ENCODE measurements around the gene ILKAP. TPM values are rescaled to one million over a fixed set of nuclear protein-coding genes. Genes with fewer than 3 reads are reported as not detected.

The ILKAP gene
- polyA plus RNA-seq, 1 of the 3 experiments (the other 2 are of a cell fraction), result 49.2 TPM

DNA sequence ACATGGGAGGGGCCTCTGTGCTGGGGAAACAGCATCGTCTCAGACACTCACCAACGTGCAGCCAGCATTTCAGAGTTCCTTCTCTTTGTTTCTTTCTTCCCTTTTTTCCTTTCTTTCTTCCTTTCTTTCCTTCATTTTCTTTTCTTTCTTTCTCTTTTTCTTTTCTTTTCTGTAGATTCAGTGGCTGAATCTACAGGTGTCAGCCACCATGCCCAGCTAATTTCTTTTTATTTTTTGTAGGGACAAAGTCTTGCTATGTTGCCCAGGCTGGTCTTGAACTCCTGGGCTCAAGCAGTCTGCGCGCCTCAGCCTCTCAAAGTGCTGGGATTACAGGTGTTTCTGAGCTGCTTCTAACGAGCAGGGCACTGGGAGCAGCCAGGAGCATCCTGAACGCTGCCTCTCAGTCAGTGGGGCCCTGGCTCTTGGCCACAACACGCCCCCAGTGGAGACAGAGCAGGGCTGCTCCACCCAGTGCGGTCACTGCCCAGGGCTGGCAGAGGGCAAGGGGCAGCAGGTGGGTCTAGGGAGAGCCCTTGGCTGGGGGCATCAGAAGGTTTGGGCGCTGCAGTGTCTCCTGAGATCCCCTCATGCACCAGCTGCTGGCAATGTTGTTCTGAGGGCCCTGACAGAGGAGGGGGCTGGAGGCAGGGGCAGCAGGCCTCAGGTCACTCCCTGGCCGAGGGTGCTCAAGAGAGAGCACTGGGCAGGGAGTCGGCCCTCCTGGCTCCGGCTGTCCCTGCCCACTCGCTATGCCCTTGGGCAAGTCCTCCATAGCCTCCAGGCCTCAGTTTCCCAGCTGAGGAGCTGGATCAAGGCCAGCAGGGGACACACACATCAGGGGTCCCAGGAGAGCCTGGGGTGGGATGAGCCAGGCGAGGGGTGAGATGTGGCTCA lies 69.7 kb downstream of the ILKAP start:
- no peaks in the 10 kb centered on the region; a peak in 1 of 4 replicates for H3K4me1 ChIP-seq (ENCODE audit: control insufficient read depth in 1 of 2, insufficient read depth in 2 of 2, low read depth in 1 of 2, low read length in 1 of 2)
- no peak overlapping the region for H3K27ac ChIP-seq (ENCODE audit: low read depth in 2 of 2, low read length in 1 of 2)
- no peaks in the 10 kb centered on the region for H3K9me3 ChIP-seq
- no peaks in the 10 kb centered on the region for H3K36me3 ChIP-seq (replicated peaks in 1 of 2; ENCODE audit: control insufficient read depth in 1 of 2, insufficient read depth in 2 of 2, low read length in 1 of 2)
- no peak overlapping the region for H3K4me2 ChIP-seq
- ChIA-PET CTCF (interaction anchor here (0.6 to 2.1 kb wide), 4 partner anchors 10 to 204 kb away, joined by 3 to 4 read pairs (median 4); no protein-coding TSS in a partner anchor), POLR2A (no interaction called here)
- no peak for TF ChIP-seq GATA2 (CRISPR knock-in tag; IDR thresholded peaks at IDR 0.05)
- TF ChIP-seq IRF3 (IDR thresholded peaks at IDR 0.05; ENCODE audit: low read depth, low read length), result no peak
- no peaks in the 10 kb centered on the region for H3K27me3 ChIP-seq (ENCODE audit: insufficient read depth)
- 61% methylated on average over 10 of the region's 14 CpGs for WGBS (ENCODE audit: low lambda C conversion rate)
- H3K79me2 ChIP-seq (ENCODE audit: insufficient read depth), result no peaks in the 10 kb centered on the region
- H3K4me3 ChIP-seq (ENCODE audit: low read depth in 2 of 2, low read length in 1 of 2), result no peak overlapping the region
- H4K20me1 ChIP-seq (ENCODE audit: insufficient read depth), result no peaks in the 10 kb centered on the region
- no peaks in the 10 kb centered on the region for H3F3A ChIP-seq (replicated peaks; ENCODE audit: insufficient read depth)
- H3K9me2 ChIP-seq, result no peaks in the 10 kb centered on the region
- no peak overlapping the region for H3K9ac ChIP-seq
- no peak overlapping the region for H2AFZ ChIP-seq (ENCODE audit: low read depth)
- peak; percentile 76 for DNase-seq

DNA sequence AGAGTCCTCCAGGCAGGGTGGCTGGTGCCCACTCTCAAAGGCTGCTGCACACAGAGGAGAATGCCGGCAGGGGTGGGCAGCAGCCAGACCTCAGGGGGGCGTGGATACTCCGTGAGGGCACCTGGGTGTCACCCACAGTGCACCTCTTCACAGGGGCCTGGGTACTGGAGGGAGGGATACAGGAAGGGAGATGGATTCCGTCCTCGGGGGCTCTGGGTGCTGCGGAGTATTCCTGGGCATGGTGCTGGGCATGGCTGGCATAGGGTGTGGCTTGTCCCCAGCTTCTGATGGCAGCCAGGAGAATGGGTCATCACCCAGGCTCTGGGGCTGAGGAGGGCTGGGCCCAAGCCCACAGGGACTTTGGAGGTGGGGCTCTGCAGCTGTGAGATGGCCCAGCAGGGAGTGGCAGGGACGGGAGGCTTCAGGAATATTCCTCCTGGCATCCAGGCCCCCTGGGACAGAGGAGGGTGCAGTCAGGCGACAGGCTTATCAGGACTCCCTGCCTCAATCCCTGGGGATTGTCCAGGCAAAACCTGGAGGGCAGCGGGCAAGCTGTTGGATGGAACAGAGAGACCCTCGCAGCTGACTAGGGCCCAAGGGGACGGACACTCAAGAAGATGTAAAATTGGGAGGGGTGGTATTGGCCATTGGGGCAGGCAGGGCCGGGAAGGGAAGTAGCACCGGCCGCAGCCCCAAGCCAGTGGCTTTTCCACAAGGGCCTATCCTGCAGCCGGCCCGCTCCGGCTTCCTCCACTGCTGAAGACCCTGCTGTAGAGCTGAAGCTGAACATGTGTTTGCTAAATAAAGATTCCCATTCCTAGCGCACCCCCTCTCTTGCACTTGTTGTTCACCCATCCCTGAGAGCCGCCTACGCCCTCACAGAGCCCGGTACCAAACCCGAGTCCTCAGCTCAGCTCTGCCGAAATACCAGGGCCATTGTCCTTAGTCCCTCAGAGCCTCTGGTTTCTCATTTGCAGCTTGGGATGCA lies 70.7 kb downstream of the ILKAP start:
- H3K27me3 ChIP-seq (ENCODE audit: insufficient read depth), result no peaks in the 10 kb centered on the region
- WGBS (ENCODE audit: low lambda C conversion rate), result 81% methylated on average over 14 of the region's 23 CpGs
- H3K9me3 ChIP-seq, result no peaks in the 10 kb centered on the region
- H3K4me3 ChIP-seq (ENCODE audit: low read depth in 2 of 2, low read length in 1 of 2), result no peak overlapping the region
- H3K9ac ChIP-seq, result no peak overlapping the region
- H3K4me2 ChIP-seq, result no peak overlapping the region
- H3K4me1 ChIP-seq (ENCODE audit: control insufficient read depth in 1 of 2, insufficient read depth in 2 of 2, low read depth in 1 of 2, low read length in 1 of 2), result no peaks in the 10 kb centered on the region; a peak in 1 of 4 replicates
- H3K9me2 ChIP-seq, result no peaks in the 10 kb centered on the region
- POLR2A ChIA-PET, result no interaction called here
- no peaks in the 10 kb centered on the region for H3K36me3 ChIP-seq (replicated peaks in 1 of 2; ENCODE audit: control insufficient read depth in 1 of 2, insufficient read depth in 2 of 2, low read length in 1 of 2)
- no peaks in the 10 kb centered on the region for H3F3A ChIP-seq (replicated peaks; ENCODE audit: insufficient read depth)
- no peaks in the 10 kb centered on the region for H4K20me1 ChIP-seq (ENCODE audit: insufficient read depth)
- no peak overlapping the region for H2AFZ ChIP-seq (ENCODE audit: low read depth)
- no peak for DNase-seq
- no peak overlapping the region for H3K27ac ChIP-seq (ENCODE audit: low read depth in 2 of 2, low read length in 1 of 2)
- no peaks in the 10 kb centered on the region for H3K79me2 ChIP-seq (ENCODE audit: insufficient read depth)
- TF ChIP-seq FOSL2 (IDR thresholded peaks at IDR 0.05; ENCODE audit: borderline replicate concordance, low read depth), result no peak
- TF ChIP-seq FOXJ3 (CRISPR knock-in tag; IDR thresholded peaks at IDR 0.05), result no peak
- TF ChIP-seq TEAD4 (IDR thresholded peaks at IDR 0.05; ENCODE audit: borderline replicate concordance, insufficient read depth), result no peak
- TF ChIP-seq ZBTB33 (IDR thresholded peaks at IDR 0.05; ENCODE audit: borderline replicate concordance, low read depth), result no peak
- TF ChIP-seq ELF1 (IDR thresholded peaks at IDR 0.05), result no peak
- TF ChIP-seq USF1 (IDR thresholded peaks at IDR 0.05; ENCODE audit: borderline replicate concordance, low read depth), result no peak
- TF ChIP-seq YY1 (IDR thresholded peaks at IDR 0.05; ENCODE audit: low read depth), result no peak
- no peak for TF ChIP-seq TCF12 (IDR thresholded peaks at IDR 0.05)
- TF ChIP-seq, protein P1, sequence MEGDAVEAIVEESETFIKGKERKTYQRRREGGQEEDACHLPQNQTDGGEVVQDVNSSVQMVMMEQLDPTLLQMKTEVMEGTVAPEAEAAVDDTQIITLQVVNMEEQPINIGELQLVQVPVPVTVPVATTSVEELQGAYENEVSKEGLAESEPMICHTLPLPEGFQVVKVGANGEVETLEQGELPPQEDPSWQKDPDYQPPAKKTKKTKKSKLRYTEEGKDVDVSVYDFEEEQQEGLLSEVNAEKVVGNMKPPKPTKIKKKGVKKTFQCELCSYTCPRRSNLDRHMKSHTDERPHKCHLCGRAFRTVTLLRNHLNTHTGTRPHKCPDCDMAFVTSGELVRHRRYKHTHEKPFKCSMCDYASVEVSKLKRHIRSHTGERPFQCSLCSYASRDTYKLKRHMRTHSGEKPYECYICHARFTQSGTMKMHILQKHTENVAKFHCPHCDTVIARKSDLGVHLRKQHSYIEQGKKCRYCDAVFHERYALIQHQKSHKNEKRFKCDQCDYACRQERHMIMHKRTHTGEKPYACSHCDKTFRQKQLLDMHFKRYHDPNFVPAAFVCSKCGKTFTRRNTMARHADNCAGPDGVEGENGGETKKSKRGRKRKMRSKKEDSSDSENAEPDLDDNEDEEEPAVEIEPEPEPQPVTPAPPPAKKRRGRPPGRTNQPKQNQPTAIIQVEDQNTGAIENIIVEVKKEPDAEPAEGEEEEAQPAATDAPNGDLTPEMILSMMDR (IDR thresholded peaks at IDR 0.05), result no peak
- no peak for TF ChIP-seq IRF3 (IDR thresholded peaks at IDR 0.05; ENCODE audit: low read depth, low read length)
- no peak for TF ChIP-seq GATA2 (CRISPR knock-in tag; IDR thresholded peaks at IDR 0.05)
- TF ChIP-seq RFX5 (IDR thresholded peaks at IDR 0.05; ENCODE audit: low read length), result no peak
- no peak for TF ChIP-seq TAF1 (IDR thresholded peaks at IDR 0.05; ENCODE audit: borderline replicate concordance, low read depth, low read length)
- CTCF ChIA-PET, result interaction anchor here (1.4 to 2.1 kb wide), 2 partner anchors 10 to 12 kb away, joined by 4 read pairs; no protein-coding TSS in a partner anchor

All from SK-N-SH (cell line).